ENCODE measurements around the gene ABLIM2. TPM values are rescaled to one million over a fixed set of nuclear protein-coding genes. Genes with fewer than 3 reads are reported as not detected.

ABLIM2 gene
- total RNA-seq, 1 experiment from 2014 or later, result 1.0 TPM

- Histone ChIP-seq H2AK5ac (ENCODE audit: insufficient read length, low read length) (no peak overlapping the region), H3T11ph (ENCODE audit: low read length) (no peak overlapping the region), H3K23ac (ENCODE audit: insufficient read length, low read depth, low read length) (no peak overlapping the region), H3K79me2 (ENCODE audit: insufficient read depth, low read length) (no peaks in the 10 kb centered on the region), H3K14ac (ENCODE audit: insufficient read depth, low read length) (no peak overlapping the region), H2BK15ac (ENCODE audit: low read depth, low read length) (no peak overlapping the region), H4K91ac (ENCODE audit: insufficient read length, low read depth, low read length) (no peak overlapping the region), H3K9me3 (ENCODE audit: control insufficient read depth, low read depth, low read length) (peaks cover 6% of the 10 kb centered on the region), H2BK12ac (ENCODE audit: insufficient read length, low read depth, low read length) (no peak overlapping the region), H3K23me2 (ENCODE audit: insufficient read length, low read depth, low read length, poor library complexity, severe bottlenecking) (no peaks in the 10 kb centered on the region), H2BK20ac (ENCODE audit: low read depth, low read length, poor library complexity, severe bottlenecking) (no peak overlapping the region), H3K79me1 (ENCODE audit: insufficient read depth, low read depth, low read length, poor library complexity, severe bottlenecking) (no peaks in the 10 kb centered on the region), H4K5ac (ENCODE audit: insufficient read length, low read depth, low read length) (no peak overlapping the region), H3K56ac (ENCODE audit: insufficient read length, low read depth, low read length) (no peak overlapping the region), H3K27me3 (ENCODE audit: insufficient read depth, low read length) (no peaks in the 10 kb centered on the region), H2BK120ac (ENCODE audit: low read depth, low read length, poor library complexity, severe bottlenecking) (no peak overlapping the region), H3K18ac (ENCODE audit: insufficient read length, low read depth, low read length) (no peak overlapping the region), H3K9ac (ENCODE audit: extremely low read depth, insufficient read length, low read length) (no peak overlapping the region), H3K27ac (ENCODE audit: insufficient read length, low read depth, low read length) (no peak overlapping the region), H4K8ac (replicated peaks; ENCODE audit: insufficient read length, low read depth, low read length) (no peak overlapping the region), H3K4me2 (ENCODE audit: insufficient read depth, insufficient read length, low read length) (no peak overlapping the region), H2BK5ac (ENCODE audit: insufficient read length, low read length) (no peak overlapping the region), H3K4ac (ENCODE audit: low read depth, low read length) (no peak overlapping the region), H2AFZ (ENCODE audit: low read length) (no peak overlapping the region), H4K20me1 (ENCODE audit: control insufficient read depth, insufficient read depth, insufficient read length) (no peaks in the 10 kb centered on the region), H3K4me1 (ENCODE audit: insufficient read depth, low read length) (peaks cover 17% of the 10 kb centered on the region; the same call in 1 of the 2 replicates)
- no peak for TF ChIP-seq CTCF (conservative IDR thresholded peaks at IDR 0.05)
- WGBS (ENCODE audit: extremely low coverage, insufficient read length, low lambda C conversion rate), result no CpG with 5 or more reads among the region's 7 CpGs
- Mint-ChIP-seq H3K4me1 (peaks cover 45 to 55% of the 10 kb centered on the region in 2 experiments), H3K36me3 (ENCODE audit: insufficient read depth in 1 of 3, low read depth in 3 of 3) (peaks cover 3 to 19% (median 3%) of the 10 kb centered on the region in 3 experiments; a peak in 5 of 7 replicates), H3K27me3 (ENCODE audit: low read depth) (peaks cover 5% of the 10 kb centered on the region), H3K9me3 (peaks cover 14 to 19% of the 10 kb centered on the region in 2 experiments), H3K27ac (peak overlapping the region in 1 of 3 experiments; percentile 93; a peak in 2 of 7 replicates), H3K4me3 (no peak overlapping the region)
- DNase-seq, result peak; percentile 54
Measured at GRCh38 chr4:8051644-8052043, 107.0 kb downstream of the ABLIM2 start.
